HG02870 (cell line): ENCODE data around the gene ABTB2.
"Not testable (repeated sequence)": the region's sequence is repeated elsewhere in the genome, so short reads cannot be mapped to it uniquely, and the experiment has no call there.

Experiments used
- ATAC-seq: cut with Tn5 transposase; IDR thresholded peaks from one replicate; pipeline ENCODE4 v1.9.1; 2021; ENCODE audit warnings: mild to moderate bottlenecking, moderate library complexity; ENCODE audit not compliant: unreplicated experiment

Gene ABTB2

DNA sequence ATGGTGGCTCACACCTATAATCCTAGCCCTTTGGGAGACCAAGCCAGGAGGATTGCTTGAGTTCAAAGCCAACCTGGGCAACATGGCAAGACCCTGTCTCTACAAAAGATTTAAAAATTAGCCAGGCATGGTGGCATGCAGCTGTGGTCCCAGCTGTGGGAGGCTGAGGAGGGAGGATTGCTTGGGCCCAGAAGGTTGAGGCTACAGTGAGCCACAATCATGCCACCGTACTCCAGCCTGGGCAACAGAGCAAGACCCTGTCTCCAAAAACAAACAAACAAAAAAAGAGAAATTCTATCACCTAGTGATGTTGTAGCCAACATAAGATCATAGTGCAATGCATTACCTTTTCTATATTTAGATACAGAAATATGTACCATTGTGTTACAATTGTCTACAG, 138.5 kb downstream of the ABTB2 start:
- ATAC-seq, result no peak

DNA sequence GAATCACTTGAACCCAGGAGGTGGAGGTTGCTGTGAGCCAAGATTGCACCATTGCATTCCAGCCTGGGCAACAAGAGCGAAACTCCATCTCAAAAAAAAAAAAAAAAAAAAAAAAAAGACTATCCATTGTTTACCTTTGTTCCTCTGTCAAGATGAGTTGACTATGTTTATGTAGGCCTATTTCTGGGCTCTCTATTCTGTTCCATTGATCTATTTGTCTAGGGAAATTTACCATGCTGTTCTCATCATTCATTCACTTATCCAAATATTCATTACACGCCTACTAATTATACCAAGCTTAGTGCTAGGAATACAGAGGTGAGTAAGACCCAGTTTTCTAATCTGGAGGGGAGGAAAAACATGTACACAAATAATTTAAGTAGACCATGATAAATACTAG, 139.1 kb downstream of the ABTB2 start:
- not testable (repeated sequence) for ATAC-seq

DNA sequence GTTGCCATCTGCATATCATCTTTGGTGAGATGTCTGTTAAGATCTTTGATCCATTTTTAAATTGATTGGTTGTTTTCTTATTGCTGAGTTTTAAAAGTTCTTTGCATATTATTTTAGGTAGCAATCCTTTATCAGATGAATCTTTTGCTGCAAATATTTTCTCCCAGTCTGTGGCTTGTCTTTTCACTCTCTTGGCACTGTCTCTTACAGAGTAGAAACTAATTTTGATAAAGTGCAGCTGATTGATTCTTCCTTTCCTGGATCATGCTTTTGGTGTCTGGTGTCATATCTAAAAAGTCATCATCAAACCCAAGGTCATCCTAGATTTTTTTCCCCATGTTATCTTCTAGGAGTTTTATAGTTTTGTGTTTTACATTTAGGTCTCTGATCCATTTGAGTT, 139.7 kb downstream of the ABTB2 start:
- ATAC-seq, result no peak

DNA sequence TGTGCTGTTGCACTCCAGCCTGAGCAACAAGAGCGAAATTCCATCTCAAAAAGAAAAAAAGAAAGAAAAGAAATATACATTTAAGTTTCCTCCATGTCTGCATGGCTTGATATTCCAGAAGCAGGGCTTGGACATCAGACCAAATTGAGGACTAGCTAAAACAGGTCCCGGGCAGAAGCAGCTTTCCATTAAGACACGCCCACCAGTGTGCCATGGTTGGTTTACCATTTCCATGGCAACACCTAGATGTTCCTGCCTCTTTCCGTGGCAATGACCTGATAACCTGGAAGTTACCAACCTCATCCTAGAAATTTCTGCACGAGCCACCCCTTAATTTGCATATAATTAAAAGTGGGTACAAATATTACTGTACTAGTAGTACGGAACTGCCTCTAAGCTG, 141.1 kb downstream of the ABTB2 start:
- ATAC-seq, result no peak

DNA sequence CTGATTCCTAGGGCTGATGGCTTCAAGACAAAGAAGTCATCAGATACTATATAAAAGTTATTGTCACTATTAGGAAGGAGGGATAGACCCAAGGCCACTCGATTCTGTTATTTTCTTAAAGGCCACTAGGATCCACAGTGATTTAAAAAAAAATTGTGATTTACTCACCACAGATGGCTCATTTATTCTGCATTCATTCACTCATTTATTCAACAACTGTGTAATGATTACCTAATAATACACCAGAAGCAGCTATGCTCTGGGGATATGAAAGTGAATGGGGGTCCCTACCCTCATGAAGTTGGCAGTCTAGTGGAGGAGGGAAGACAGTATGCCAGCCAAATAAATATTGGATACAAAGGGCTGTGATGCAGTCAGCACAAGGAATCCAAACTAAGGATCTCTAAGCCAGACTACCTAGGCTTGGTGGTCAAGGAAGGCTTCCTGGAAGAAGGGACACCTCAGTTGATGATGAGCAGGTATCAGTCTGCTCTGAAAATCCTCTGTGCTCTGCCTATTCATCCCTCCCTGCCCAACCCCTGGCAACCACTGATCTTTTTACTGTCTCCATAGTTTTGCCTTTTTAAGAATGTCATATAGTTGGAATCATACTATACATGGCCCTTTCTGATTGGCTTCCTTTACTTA, 141.9 kb downstream of the ABTB2 start:
- ATAC-seq, result no peak

DNA sequence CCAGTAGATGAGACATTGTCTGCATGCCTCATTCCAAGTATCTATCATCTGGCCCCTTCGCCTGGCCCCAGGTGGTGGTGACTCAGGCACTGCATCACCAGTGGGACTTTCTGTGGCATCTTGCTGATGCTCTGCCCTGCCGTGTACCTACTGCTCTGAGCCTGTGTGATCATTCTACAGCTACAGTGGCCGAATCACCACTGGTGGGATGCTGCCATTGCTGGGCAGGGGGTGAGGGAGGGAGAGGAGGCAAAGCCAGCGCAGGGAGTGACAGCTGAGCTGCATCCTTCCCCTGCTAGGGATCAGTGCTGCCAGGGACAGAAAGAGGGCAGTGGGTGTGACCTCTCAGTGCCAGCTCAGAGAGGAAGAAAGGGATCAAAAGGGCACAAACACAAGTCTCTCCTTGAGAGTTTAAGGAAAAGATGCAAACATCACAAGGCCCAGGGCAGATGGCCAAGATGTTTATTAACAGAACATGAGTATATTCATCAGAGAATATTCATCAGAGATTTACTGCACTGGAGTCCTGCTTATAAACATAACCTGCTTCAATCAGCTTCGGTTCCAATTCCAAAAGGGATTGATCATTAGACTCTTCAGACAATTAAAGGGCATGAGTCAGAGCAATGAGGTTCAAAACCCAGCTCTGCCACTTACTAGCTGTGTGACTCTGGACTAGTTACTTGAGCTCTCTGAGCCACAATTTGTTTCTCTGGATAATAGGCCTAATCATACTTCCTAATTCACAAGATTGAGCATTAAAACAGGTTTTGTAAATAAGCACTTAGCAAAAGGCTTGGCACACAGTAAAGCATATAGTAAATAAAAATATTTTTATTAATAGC, 142.6 kb downstream of the ABTB2 start:
- no peak for ATAC-seq

DNA sequence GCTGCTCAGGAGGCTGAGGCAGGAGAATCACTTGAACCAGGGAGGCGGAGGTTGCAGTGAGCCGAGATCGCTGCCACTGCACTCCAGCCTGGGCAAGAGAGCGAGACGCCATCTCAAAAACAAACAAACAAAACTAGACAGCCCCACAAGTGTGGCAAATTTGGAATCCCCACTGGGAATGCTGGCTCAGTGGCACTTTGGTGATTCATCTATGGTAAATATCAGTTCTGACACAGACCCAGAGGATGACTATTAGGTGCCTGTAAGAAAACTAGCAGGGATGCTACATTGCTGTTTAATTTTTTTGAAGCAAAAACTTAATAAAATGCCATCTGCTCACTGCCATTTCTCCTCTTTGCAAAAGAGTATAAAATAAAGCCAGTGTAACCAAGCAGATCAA, 144.4 kb downstream of the ABTB2 start:
- no peak for ATAC-seq

DNA sequence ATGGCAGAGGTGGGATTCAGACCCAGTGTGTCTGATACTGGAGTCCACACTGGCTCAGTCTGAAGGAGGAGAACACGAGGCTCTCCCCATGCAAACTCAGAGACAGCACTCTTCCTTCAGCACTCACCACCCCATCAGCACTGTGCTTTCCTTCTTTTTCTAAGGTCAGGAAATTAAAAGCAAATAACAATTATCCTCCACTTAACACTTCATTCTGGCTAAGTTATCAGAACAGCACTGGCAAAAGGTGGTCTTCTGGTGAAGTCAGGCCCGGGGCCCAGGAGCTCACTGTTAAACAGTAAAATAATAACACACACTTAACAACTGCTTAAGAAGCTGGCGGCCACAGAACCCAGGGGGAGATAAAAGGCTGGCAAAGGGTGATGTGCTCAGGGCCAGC, 145.2 kb downstream of the ABTB2 start:
- no peak for ATAC-seq

DNA sequence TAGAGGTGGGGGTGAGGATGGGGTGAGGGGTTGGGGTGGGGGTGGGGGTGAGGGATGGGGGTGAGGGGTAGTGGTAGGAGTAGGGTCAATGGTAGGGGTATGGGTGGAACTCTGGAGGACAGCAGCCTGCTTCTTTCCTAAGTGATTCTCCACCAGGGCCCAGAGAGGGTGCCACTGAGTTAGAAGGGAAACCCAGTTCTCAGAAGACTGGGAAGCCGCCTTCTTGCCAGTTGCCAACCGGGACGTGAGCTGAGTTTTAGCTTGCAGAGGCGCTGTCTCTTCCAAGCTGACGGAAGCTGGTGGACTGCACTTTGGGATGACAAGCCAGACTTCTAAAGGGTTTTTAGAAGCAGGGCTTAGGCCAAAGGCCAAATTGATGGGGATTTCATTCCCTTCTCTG, 148.0 kb downstream of the ABTB2 start:
- no peak for ATAC-seq

DNA sequence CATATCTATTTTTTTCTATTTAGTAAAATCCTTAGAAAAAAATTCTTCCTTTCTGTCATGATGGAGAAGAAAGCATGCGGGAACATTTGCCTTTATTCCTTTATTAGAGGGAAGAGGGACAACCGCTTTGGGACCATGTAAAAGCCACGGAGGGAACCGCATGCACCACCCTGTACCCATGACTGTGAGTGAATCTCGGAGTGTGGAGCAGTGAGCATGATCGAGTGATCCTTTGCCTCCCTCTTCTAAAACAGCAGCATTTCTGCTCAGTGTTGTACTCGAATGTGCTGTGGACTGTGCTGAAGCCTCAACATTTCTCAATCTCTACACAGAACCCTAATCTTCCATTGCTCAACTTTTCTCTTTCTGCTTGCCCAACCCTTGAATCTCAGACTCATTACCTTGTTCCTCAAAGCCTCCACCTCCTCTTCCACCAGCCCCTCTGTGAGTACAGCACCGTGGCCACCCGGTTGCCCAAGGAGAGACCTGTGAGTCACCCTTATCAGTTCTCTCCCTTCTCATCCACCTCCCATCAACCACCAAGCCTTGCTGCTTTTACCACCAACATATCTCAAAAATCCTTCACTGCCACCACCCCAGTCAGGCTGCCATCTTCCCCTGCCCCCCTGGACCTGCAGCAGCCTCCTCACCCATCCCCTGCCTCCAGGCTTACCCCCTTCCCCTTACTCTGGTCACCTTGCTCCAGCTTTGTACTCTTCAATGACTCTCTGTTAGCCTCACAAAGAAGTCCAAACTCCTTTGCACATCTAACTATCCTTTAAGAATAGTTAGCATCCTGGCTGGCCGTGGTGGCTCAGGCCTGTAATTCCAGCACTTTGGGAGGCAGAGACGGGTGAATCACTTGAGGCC, 149.3 kb downstream of the ABTB2 start:
- ATAC-seq, result no peak

DNA sequence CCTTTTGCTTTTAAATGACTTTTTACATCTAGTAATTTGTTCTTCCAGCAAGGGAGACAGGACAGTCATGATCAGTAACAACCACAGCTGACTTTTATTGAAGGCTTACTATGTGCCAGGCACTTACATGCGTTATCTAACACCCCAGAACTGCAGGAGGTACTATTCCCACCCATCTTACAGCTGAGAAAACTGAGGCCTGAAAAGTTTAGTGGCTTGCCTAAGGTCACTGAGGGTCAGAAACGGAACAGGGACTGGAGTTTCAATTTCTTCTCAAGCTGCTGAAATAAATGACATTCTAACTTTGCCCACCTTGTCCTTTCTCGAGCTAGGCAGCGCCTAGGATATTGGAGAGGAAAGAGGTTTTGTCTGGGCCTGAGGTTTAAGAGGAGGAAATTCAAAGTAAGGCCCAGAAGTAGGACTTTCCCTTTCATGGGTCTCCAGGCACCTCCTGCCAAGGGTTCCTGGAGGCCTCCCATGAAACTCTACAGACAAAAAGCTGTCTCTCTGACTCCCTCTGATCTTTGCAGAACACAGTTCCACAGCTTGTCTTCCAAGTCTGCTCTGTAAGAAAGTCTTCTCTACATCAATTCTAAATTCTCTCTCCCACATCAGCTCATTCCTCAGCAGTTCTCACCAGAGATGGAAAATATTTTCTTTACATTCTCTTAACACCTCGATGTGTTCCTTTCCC, 150.2 kb downstream of the ABTB2 start:
- ATAC-seq, result no peak

DNA sequence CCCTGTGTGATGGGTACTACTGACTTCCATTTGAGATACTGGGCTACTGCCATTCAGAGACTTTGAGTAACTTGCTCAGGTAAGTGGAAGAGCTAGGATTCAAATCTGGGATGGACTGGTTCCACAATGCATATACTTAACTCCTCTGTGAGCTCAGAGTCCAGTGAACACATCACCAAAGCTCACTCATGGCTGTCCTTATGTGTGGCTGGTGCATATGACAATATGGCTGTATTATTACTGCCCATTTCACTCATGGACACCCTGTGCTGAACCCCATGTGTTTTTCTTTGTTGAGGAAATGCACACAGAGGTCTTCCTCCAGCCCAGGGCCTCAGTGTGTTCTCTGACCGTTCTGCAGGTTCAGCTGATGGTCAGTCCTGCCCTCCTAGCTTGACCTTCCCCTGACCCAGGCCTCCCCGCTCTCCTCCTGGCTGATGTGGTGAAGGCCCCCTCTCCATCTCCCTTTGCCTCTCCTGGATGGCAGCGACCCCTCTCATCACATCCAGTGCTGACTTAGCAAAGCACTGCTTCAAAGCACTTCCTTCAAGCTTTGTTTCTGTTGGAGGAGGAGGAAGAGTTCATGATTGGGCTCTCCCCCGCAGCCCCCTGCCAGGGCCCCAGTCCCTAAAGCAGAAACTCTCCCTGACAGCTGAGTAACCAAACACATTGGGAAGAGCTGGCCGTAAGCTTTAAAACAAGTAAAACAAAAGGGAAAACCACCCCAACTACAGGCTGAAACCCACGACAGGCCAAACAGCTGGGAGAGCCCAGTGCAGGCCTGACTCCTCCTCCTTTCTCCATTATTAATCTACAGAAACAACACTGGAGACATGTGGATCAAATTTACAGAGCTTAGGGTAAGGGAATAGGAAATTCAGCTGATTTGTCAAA, 151.2 kb downstream of the ABTB2 start:
- ATAC-seq, result no peak

DNA sequence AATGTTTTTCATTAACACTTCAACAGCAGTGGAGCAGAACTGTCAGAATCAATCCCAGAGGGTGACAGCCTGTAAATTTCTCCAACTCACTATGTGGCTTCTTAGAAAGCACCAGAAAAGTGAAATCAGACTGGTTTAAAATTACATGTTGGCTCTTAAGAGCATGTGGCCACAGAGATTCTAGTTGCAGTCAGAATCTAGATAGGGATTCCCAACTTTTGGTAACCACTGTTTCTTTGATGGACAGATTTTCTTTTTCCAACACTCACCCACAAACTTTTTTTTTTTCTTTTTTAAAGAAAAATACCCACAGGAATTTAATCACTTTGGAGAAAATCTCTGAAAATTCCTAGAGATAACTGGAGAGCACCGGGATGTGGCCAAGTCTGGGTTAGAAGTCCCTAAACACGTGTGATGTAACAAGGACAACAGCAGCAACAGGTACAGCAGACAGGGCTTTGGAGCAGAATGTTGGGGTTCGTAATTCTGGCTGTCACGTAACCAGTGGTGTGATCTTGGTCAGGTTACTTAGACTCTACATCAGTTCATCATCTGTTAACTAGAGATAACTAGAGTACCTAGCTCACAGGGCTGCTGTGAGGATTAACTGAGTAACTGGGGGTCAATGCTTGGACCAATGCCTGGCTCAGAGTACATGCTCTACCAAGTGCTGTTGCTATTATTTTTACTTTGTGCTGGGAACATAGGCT, 152.3 kb downstream of the ABTB2 start:
- ATAC-seq, result no peak

DNA sequence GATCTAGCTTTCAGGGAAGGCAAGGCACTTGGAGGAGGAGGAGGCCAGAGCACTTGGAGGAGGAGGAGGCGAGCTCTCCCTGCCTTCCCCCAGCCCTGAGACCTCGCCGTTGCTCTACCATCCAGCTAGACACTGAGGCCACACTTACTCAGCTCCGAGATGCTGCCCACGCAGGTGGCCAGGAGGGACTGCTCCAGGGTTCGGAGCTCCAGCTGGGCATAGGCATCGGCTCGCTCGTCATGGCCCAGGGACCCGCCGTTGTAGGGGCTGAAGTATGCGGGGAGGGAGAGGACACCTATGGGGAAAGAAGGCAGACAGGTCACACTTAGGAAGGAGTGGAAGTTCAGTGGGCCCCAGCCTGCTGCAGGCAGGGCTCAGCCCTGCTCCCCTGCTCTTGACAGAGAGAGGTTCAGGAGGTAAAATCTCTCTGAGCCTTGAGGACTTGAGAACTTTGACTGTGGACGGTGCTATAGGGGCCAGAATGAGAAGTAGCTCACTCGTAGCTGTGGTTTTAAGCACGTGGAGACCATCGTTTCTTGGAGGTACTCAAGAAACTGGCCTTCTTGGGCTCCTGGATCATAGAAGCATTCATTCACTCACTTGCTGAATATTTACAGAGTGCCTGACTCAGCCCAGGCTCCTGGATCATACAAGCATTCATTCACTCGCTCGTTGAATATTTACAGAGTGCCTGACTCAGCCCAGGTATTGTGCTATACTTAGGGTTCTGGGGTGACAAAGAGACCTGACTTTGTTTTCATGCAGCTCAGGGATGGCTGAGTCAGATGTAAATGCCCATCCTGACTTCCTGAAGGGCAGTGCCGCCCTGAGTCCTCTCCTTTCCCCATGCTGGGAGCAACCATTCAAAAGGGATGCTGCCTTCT, 153.2 kb downstream of the ABTB2 start:
- ATAC-seq, result no peak

DNA sequence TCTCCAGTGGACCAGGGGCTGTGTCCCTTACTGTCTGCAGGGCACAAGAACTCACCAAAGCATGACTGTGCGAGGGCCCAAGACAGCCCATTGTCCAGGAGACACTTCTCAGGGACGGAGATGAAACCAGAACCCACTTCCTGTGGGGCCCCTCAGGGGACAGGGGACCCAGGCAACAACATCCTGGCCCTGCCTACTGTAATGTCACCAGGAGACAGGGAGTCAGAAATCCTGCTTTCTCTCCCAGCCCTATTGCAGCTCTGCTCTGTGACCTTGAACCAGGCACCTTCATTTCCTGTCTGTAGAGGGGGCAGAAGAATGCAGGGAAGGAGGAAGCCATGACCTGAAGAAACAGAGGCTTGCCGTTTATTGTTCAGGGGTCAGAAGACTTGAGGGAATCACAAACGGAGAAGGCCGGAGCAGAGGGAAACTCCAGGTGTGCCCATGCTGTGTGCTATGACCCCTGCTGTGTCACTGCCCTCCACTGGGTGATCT, 154.4 kb downstream of the ABTB2 start:
- no peak for ATAC-seq

DNA sequence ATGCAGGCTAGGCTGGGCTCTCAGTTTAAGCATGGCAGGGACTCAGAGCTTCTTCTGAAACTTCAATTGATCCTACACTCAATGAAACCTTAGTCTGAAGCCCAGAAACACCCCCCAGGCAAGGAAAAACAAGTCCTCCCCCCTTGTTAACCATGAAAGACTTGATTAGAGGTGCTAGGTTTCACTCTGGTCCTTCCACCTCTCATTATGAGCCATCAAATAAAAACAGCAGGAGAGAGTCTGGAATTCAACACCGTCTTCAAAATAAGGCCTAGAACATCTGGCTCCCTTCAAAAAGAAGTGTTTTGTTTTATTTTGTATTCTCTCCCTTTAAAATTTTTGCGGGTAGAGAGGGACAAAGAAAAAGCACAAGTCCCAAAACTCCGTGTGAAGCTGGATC, 156.7 kb downstream of the ABTB2 start:
- no peak for ATAC-seq

DNA sequence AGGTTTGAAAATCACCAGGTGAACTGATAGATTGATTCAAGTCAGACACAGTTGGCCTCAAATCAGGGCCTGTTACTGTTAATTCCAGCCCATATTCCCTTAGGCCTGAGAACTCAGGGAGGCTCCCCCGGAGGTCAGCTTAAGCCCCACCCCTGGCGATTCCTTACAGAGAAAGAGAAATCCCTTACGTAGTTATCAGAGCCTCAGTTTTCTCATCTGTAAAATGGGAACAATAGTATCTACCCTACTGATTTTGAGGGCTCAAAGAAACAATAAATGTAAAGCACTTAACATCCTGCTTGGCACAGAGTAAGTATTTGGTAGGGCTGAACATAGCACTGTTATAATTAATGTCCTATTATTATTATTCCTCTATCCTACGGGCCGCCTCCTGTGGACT, 158.3 kb downstream of the ABTB2 start:
- no peak for ATAC-seq

DNA sequence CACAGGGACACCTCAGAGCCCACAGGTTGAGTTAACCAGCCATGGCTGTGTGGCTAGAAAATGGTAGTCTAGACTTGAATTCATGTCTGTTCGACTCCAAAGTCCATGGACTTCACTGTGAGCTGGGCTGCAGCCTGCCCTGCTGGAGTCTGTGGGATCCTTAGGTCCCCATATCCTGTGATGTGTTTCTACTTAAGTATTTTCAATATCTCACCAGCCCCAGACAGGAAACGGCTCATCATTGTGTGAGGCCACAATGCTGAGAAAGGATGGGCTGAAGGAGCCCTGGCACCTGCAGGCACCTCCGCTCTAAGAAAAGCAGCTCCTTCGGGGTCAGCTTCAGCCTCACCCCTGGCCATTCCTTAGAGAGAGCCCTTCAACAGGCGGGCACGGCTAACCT, 159.3 kb downstream of the ABTB2 start:
- ATAC-seq, result no peak
